Measurements from ENCODE around the gene OTOA. TPM values are rescaled to one million over a fixed set of nuclear protein-coding genes. Genes with fewer than 3 reads are reported as not detected.
A peak's percentile ranks its signal among the peaks of the same experiment; 100 is the strongest.

The OTOA gene
- total and polyA plus RNA-seq, 2 of the 13 experiments (the other 11 are each of a cell fraction or from before 2014, with no cell fraction given): 0.05 to 0.15 TPM

DNA sequence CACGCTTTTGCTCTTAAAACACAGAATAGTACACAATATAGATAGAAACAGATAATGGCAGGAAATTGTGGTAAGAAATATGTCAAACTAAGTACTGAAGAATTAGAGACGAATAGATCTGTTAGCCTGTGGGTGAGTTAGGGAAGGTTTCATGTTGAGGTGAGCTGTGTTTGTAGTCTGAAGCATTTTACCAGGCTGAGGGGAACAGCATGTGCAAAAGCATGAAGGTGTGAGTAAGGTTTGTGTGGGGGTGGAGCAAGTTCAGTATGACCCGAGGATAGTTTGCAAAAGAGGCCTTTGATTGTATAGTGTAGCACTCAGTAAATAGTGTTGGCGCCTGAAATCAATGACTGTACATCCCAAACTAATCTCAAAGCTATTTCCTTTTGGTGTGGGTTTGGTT is 25.2 kb upstream of the OTOA start (continued):
- TF ChIP-seq, protein P1, sequence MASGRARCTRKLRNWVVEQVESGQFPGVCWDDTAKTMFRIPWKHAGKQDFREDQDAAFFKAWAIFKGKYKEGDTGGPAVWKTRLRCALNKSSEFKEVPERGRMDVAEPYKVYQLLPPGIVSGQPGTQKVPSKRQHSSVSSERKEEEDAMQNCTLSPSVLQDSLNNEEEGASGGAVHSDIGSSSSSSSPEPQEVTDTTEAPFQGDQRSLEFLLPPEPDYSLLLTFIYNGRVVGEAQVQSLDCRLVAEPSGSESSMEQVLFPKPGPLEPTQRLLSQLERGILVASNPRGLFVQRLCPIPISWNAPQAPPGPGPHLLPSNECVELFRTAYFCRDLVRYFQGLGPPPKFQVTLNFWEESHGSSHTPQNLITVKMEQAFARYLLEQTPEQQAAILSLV (CRISPR knock-in tag; IDR thresholded peaks at IDR 0.05; ENCODE audit: borderline replicate concordance): no peak
- TF ChIP-seq ATRX (CRISPR knock-in tag; IDR thresholded peaks at IDR 0.05; ENCODE audit: borderline replicate concordance) (no peak), AGO2 (optimal IDR thresholded peaks at IDR 0.05; ENCODE audit: low read depth, low read length) (no peak), PHF20 (CRISPR knock-in tag; IDR thresholded peaks at IDR 0.05) (no peak), ZNF33B (CRISPR knock-in tag; IDR thresholded peaks at IDR 0.05) (no peak), ERF (CRISPR knock-in tag; IDR thresholded peaks at IDR 0.05) (peak; percentile 63; the same call in 1 of the 2 replicates), CBX5 (CRISPR knock-in tag; IDR thresholded peaks at IDR 0.05; ENCODE audit: borderline replicate concordance) (peak; percentile 84), ZFP36L2 (CRISPR knock-in tag; IDR thresholded peaks at IDR 0.05) (no peak), SMC3 (IDR thresholded peaks at IDR 0.05; ENCODE audit: low read length) (peak; percentile 56; the same call in 1 of the 2 replicates), ZMYM2 (CRISPR knock-in tag; IDR thresholded peaks at IDR 0.05) (peak; percentile 93), ZNF101 (CRISPR knock-in tag; IDR thresholded peaks at IDR 0.05; ENCODE audit: borderline replicate concordance, low read depth) (no peak), KDM6A (CRISPR knock-in tag; IDR thresholded peaks at IDR 0.05; ENCODE audit: low read depth) (peak; percentile 61), FOXP1 (IDR thresholded peaks at IDR 0.05) (peak; percentile 45; the same call in 1 of the 2 replicates), FOXP1 (CRISPR knock-in tag; IDR thresholded peaks at IDR 0.05) (peak; percentile 92), ZNF564 (CRISPR knock-in tag; IDR thresholded peaks at IDR 0.05) (no peak), SIX4 (CRISPR knock-in tag; IDR thresholded peaks at IDR 0.05) (0 out of 2 replicates have a peak, but pooled peaks have one; percentile 13), SOX13 (IDR thresholded peaks at IDR 0.05) (peak; percentile 79; the same call in 1 of the 2 replicates), SOX13 (CRISPR knock-in tag; conservative IDR thresholded peaks at IDR 0.05 in 1 of 2, IDR thresholded peaks at IDR 0.05 in 1 of 2) (peak in 1 of 2 experiments; percentile 79; a peak in 2 of 4 replicates), CHCHD3 (CRISPR knock-in tag; IDR thresholded peaks at IDR 0.05) (no peak), SIX1 (CRISPR knock-in tag; IDR thresholded peaks at IDR 0.05; ENCODE audit: borderline replicate concordance) (peak; percentile 80; the same call in 1 of the 2 replicates)
- TF ChIP-seq, protein P2, sequence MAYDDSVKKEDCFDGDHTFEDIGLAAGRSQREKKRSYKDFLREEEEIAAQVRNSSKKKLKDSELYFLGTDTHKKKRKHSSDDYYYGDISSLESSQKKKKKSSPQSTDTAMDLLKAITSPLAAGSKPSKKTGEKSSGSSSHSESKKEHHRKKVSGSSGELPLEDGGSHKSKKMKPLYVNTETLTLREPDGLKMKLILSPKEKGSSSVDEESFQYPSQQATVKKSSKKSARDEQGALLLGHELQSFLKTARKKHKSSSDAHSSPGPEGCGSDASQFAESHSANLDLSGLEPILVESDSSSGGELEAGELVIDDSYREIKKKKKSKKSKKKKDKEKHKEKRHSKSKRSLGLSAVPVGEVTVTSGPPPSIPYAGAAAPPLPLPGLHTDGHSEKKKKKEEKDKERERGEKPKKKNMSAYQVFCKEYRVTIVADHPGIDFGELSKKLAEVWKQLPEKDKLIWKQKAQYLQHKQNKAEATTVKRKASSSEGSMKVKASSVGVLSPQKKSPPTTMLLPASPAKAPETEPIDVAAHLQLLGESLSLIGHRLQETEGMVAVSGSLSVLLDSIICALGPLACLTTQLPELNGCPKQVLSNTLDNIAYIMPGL (CRISPR knock-in tag; IDR thresholded peaks at IDR 0.05; ENCODE audit: borderline replicate concordance in 1 of 2, low read depth in 1 of 2): 0 out of 4 replicates have a peak, but pooled peaks of 1 of the 2 experiments have one; percentile 31
- TF ChIP-seq, protein P3, sequence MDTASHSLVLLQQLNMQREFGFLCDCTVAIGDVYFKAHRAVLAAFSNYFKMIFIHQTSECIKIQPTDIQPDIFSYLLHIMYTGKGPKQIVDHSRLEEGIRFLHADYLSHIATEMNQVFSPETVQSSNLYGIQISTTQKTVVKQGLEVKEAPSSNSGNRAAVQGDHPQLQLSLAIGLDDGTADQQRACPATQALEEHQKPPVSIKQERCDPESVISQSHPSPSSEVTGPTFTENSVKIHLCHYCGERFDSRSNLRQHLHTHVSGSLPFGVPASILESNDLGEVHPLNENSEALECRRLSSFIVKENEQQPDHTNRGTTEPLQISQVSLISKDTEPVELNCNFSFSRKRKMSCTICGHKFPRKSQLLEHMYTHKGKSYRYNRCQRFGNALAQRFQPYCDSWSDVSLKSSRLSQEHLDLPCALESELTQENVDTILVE (CRISPR knock-in tag; IDR thresholded peaks at IDR 0.05): peak; percentile 42; the same call in 1 of the 2 replicates
- TF ChIP-seq, protein P4, sequence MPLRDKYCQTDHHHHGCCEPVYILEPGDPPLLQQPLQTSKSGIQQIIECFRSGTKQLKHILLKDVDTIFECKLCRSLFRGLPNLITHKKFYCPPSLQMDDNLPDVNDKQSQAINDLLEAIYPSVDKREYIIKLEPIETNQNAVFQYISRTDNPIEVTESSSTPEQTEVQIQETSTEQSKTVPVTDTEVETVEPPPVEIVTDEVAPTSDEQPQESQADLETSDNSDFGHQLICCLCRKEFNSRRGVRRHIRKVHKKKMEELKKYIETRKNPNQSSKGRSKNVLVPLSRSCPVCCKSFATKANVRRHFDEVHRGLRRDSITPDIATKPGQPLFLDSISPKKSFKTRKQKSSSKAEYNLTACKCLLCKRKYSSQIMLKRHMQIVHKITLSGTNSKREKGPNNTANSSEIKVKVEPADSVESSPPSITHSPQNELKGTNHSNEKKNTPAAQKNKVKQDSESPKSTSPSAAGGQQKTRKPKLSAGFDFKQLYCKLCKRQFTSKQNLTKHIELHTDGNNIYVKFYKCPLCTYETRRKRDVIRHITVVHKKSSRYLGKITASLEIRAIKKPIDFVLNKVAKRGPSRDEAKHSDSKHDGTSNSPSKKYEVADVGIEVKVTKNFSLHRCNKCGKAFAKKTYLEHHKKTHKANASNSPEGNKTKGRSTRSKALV (CRISPR knock-in tag; IDR thresholded peaks at IDR 0.05): no peak
- TF ChIP-seq, protein P5, sequence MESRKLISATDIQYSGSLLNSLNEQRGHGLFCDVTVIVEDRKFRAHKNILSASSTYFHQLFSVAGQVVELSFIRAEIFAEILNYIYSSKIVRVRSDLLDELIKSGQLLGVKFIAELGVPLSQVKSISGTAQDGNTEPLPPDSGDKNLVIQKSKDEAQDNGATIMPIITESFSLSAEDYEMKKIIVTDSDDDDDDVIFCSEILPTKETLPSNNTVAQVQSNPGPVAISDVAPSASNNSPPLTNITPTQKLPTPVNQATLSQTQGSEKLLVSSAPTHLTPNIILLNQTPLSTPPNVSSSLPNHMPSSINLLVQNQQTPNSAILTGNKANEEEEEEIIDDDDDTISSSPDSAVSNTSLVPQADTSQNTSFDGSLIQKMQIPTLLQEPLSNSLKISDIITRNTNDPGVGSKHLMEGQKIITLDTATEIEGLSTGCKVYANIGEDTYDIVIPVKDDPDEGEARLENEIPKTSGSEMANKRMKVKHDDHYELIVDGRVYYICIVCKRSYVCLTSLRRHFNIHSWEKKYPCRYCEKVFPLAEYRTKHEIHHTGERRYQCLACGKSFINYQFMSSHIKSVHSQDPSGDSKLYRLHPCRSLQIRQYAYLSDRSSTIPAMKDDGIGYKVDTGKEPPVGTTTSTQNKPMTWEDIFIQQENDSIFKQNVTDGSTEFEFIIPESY (CRISPR knock-in tag; IDR thresholded peaks at IDR 0.05): peak; percentile 82
